H1 (cell line): ENCODE results near the gene H2AZ2. TPM values are rescaled to one million over a fixed set of nuclear protein-coding genes. Genes with fewer than 3 reads are reported as not detected.

Experiments
- CTCF ChIA-PET: fragments of 300-600 bp; sonication (Branson Sonifier 250); formaldehyde crosslinking; loops from one replicate; lab custom pipeline; 2021; ENCODE audit not compliant: partially characterized antibody; lab: Charles Lee
- POLR2A ChIA-PET: fragments of 300-600 bp; sonication (Branson Sonifier 250); formaldehyde crosslinking; loops from one replicate; lab custom pipeline; 2021; ENCODE audit warnings: inconsistent platforms; ENCODE audit not compliant: partially characterized antibody; lab: Charles Lee
- DNase-seq, 2 experiments: peaks; one replicate each; pipeline versions ENCODE4 v3.0.0 to v3.0.0-alpha.2; 2010 to 2022; ENCODE audit warnings: low spot score in 2 of 2, low read depth in 1 of 2, mixed read lengths in 1 of 2
- FAIRE-seq: peaks from 2 replicates; lab custom pipeline; 2011; peaks lifted over from hg19 to GRCh38; lab: Jason Lieb, UNC
- H2AFZ ChIP-seq: 2 replicates; pipeline ENCODE4 v1.8.1; 2012; ENCODE audit warnings: low read length, inconsistent platforms
- H2AK5ac ChIP-seq: 2 replicates; pipeline ENCODE4 v1.6.1; 2013; ENCODE audit warnings: low read depth, low read length
- H2BK120ac ChIP-seq: replicated peaks from 2 replicates; pipeline ENCODE3; 2013; ENCODE audit warnings: low read depth, low read length, inconsistent platforms
- H2BK12ac ChIP-seq: 2 replicates; pipeline ENCODE4 v1.6.1; 2013; ENCODE audit warnings: low read depth, low read length
- H2BK15ac ChIP-seq: 2 replicates; pipeline ENCODE4 v1.6.1; 2013; ENCODE audit warnings: low read length
- H2BK20ac ChIP-seq: 2 replicates; pipeline ENCODE4 v1.6.1; 2013; ENCODE audit warnings: low read length
- H2BK5ac ChIP-seq: 2 replicates; pipeline ENCODE4 v1.6.1; 2013; ENCODE audit warnings: low read depth, low read length
- H3K14ac ChIP-seq: 2 replicates; pipeline ENCODE4 v1.6.1; 2013; ENCODE audit warnings: inconsistent platforms; ENCODE audit not compliant: insufficient read length
- H3K18ac ChIP-seq: 2 replicates; pipeline ENCODE4 v1.6.1; 2013; ENCODE audit warnings: low read length; ENCODE audit errors: extremely low read depth
- H3K23ac ChIP-seq: 2 replicates; pipeline ENCODE4 v1.6.1; 2013; ENCODE audit warnings: inconsistent platforms; ENCODE audit not compliant: insufficient read length
- H3K23me2 ChIP-seq: 2 replicates; pipeline ENCODE4 v1.6.1; 2013; ENCODE audit warnings: low read depth, low read length
- H3K27ac ChIP-seq: 2 replicates; pipeline ENCODE4 v1.6.1; 2011; ENCODE audit warnings: low read depth, low read length, inconsistent platforms
- H3K27me3 ChIP-seq, 4 experiments: replicated peaks in 1 of 4; 1 replicate in 1 of 4; 2 replicates in 3 of 4; pipeline versions ENCODE4 v1.6.1 to v1.8.1; 2011 to 2013; ENCODE audit warnings: low read length in 3 of 4, mild to moderate bottlenecking in 3 of 4, inconsistent platforms in 2 of 4, mixed read lengths in 2 of 4, moderate library complexity in 1 of 4; ENCODE audit not compliant: control insufficient read depth in 3 of 4, insufficient read depth in 3 of 4; ENCODE audit errors: extremely low read depth in 1 of 4
- H3K36me3 ChIP-seq, 4 experiments: 2 replicates each; pipeline versions ENCODE4 v1.6.1 to v1.8.1; 2011 to 2013; ENCODE audit warnings: mild to moderate bottlenecking in 4 of 4, low read length in 3 of 4, moderate library complexity in 2 of 4, control low read depth in 1 of 4, inconsistent platforms in 1 of 4; ENCODE audit not compliant: insufficient read depth in 4 of 4, control insufficient read depth in 2 of 4
- H3K4ac ChIP-seq: replicated peaks from 2 replicates; pipeline ENCODE3; 2013; ENCODE audit warnings: low read length, low read depth, mixed read lengths, inconsistent platforms; ENCODE audit not compliant: insufficient read length
- H3K4me1 ChIP-seq, 4 experiments: replicated peaks in 1 of 4; 1 replicate in 1 of 4; 2 replicates in 3 of 4; pipeline versions ENCODE4 v1.6.1 to v1.8.1; 2011 to 2013; ENCODE audit warnings: low read length in 3 of 4, inconsistent platforms in 2 of 4, mixed read lengths in 1 of 4; ENCODE audit not compliant: insufficient read depth in 4 of 4, control insufficient read depth in 3 of 4
- H3K4me2 ChIP-seq, 2 experiments: 2 replicates each; pipeline versions ENCODE4 v1.6.1 to v1.8.1; 2011 to 2013; ENCODE audit warnings: low read depth in 2 of 2, low read length in 2 of 2, control low read depth in 1 of 2, inconsistent platforms in 1 of 2, mild to moderate bottlenecking in 1 of 2; ENCODE audit not compliant: insufficient read depth in 1 of 2
- H3K4me3 ChIP-seq, 4 experiments: fragments of 200-600, 300-600 bp in 1 of 4; sonication (generic), shearing (Covaris generic), sonication (Bioruptor Twin) in 1 of 4; 2 replicates each; pipeline versions ENCODE4 v1.5.1 to v1.8.1; 2011 to 2016; ENCODE audit warnings: low read length in 4 of 4, low read depth in 3 of 4, control low read depth in 2 of 4, inconsistent platforms in 2 of 4, mild to moderate bottlenecking in 2 of 4, mixed read lengths in 1 of 4, moderate library complexity in 1 of 4; ENCODE audit not compliant: insufficient read depth in 2 of 4; ENCODE audit errors: extremely low read depth in 1 of 4
- H3K56ac ChIP-seq: replicated peaks from 2 replicates; pipeline ENCODE3; 2013; ENCODE audit warnings: low read depth, mild to moderate bottlenecking, mixed read lengths, low read length, inconsistent platforms; ENCODE audit not compliant: insufficient read length
- H3K79me1 ChIP-seq: 2 replicates; pipeline ENCODE4 v1.6.1; 2013; ENCODE audit warnings: low read depth, low read length, control low read depth
- H3K79me2 ChIP-seq, 2 experiments: 2 replicates each; pipeline versions ENCODE4 v1.6.1 to v1.8.1; 2012 to 2013; ENCODE audit warnings: low read length in 2 of 2, mild to moderate bottlenecking in 2 of 2, inconsistent platforms in 1 of 2; ENCODE audit not compliant: insufficient read depth in 2 of 2, control insufficient read depth in 1 of 2
- H3K9ac ChIP-seq, 4 experiments: replicated peaks in 1 of 4; 1 replicate in 1 of 4; 2 replicates in 3 of 4; pipeline versions ENCODE4 v1.6.1 to v1.8.1; 2011 to 2013; ENCODE audit warnings: low read depth in 3 of 4, low read length in 3 of 4, control low read depth in 2 of 4, mild to moderate bottlenecking in 2 of 4, moderate library complexity in 2 of 4, inconsistent platforms in 1 of 4; ENCODE audit errors: extremely low read depth in 1 of 4
- H3K9me3 ChIP-seq, 2 experiments: 2 replicates each; pipeline versions ENCODE4 v1.6.1 to v1.8.1; 2012 to 2013; ENCODE audit warnings: mild to moderate bottlenecking in 2 of 2, moderate library complexity in 2 of 2, control low read depth in 1 of 2, inconsistent platforms in 1 of 2, low read depth in 1 of 2, low read length in 1 of 2, mixed read lengths in 1 of 2; ENCODE audit not compliant: insufficient read depth in 2 of 2
- H4K20me1 ChIP-seq, 2 experiments: replicated peaks in 1 of 2; 2 replicates each; pipeline versions ENCODE3 to v1.8.1; 2011 to 2013; ENCODE audit warnings: inconsistent platforms in 2 of 2, low read length in 2 of 2, mild to moderate bottlenecking in 1 of 2; ENCODE audit not compliant: insufficient read depth in 2 of 2, control insufficient read depth in 1 of 2
- H4K5ac ChIP-seq: 2 replicates; pipeline ENCODE4 v1.6.1; 2013; ENCODE audit warnings: low read length, low read depth, mixed read lengths, inconsistent platforms; ENCODE audit not compliant: insufficient read length
- H4K8ac ChIP-seq: 2 replicates; pipeline ENCODE4 v1.8.0; 2013; ENCODE audit warnings: mild to moderate bottlenecking, moderate library complexity, low read length, inconsistent platforms; ENCODE audit not compliant: insufficient read depth; ENCODE audit errors: extremely low read depth
- H4K91ac ChIP-seq: replicated peaks from 2 replicates; pipeline ENCODE3; 2013; ENCODE audit warnings: low read length, mixed read lengths, inconsistent platforms; ENCODE audit not compliant: insufficient read length
- MAFK ChIP-seq: IDR thresholded peaks from 2 replicates; pipeline ENCODE4 v1.6.1; 2012; ENCODE audit warnings: low read depth, mild to moderate bottlenecking, improper control_type of control experiment, low read length
- RAD21 ChIP-seq, 2 experiments: IDR thresholded peaks in 1 of 2; conservative IDR thresholded peaks in 1 of 2; 2 replicates each; pipeline ENCODE4 v1.6.1; 2011; ENCODE audit warnings: low read depth in 2 of 2, low read length in 2 of 2, improper control_type of control experiment in 1 of 2, inconsistent platforms in 1 of 2, mild to moderate bottlenecking in 1 of 2, moderate library complexity in 1 of 2
- SAP30 ChIP-seq: fragments of 300-600 bp; sonication (generic); IDR thresholded peaks from 2 replicates; pipeline ENCODE4 v1.7.1; 2012; ENCODE audit warnings: low read length, moderate library complexity, mild to moderate bottlenecking, inconsistent platforms; ENCODE audit not compliant: insufficient read depth, insufficient replicate concordance
- TBP ChIP-seq: IDR thresholded peaks from 2 replicates; pipeline ENCODE4 v1.6.1; 2011; ENCODE audit warnings: low read depth, low read length, improper control_type of control experiment
- WGBS, 2 experiments: shearing (Covaris generic) in 1 of 2; methylation state at CpG; one replicate each; pipeline versions ENCODE4 v1.1.6 to v1.1.7; 2013 to 2015; ENCODE audit warnings: low lambda C conversion rate in 2 of 2, mixed read lengths in 2 of 2, inconsistent platforms in 1 of 2, low coverage in 1 of 2, missing lambda C conversion rate in 1 of 2; ENCODE audit not compliant: insufficient replicate concordance in 2 of 2, insufficient coverage in 1 of 2, insufficient read length in 1 of 2; ENCODE audit errors: extremely low coverage in 1 of 2, missing lambda C conversion rate in 1 of 2; 5-methylcytosine and 5-hydroxymethylcytosine counted together
- polyA plus RNA-seq, 7 experiments: library from polyadenylated mRNA; depleted of rRNA in 3 of 7; stranded (reverse) in 5 of 7; unstranded in 2 of 7; fragments of >200 nt in 5 of 7; fragments of 200-250 nt in 2 of 7; gene quantifications; 1 replicate in 5 of 7; 2 replicates in 1 of 7; 4 replicates in 1 of 7; pipeline versions ENCODE4 v1.2.1 to v1.2.3, GENCODE V29; 2011 to 2013; ENCODE audit warnings: missing spikeins in 2 of 7, mixed read lengths in 2 of 7
- total RNA-seq: library from RNA; stranded (reverse); fragmentation: NEBNext Ultra II Directional; extraction: Animal tissue kit (Norgen Biotek cat#: 25700); gene quantifications from 2 replicates; pipeline ENCODE4 v1.2.1, GENCODE V29; 2021
- TF ChIP-seq, protein P1 (sequence below), 3 experiments: IDR thresholded peaks; 1 replicate in 2 of 3; 2 replicates in 1 of 3; pipeline versions ENCODE4 v1.5.1 to v1.6.1; 2011; ENCODE audit warnings: low read length in 3 of 3, mild to moderate bottlenecking in 3 of 3, inconsistent platforms in 2 of 3, low read depth in 1 of 3, moderate library complexity in 1 of 3; ENCODE audit not compliant: insufficient read depth in 1 of 3; ENCODE audit errors: control extremely low read depth in 1 of 3

H2AZ2 gene
- total and polyA plus RNA-seq, 2 of the 8 experiments (the other 6 are each of a cell fraction or from before 2014, with no cell fraction given): 168 to 187 TPM

DNA sequence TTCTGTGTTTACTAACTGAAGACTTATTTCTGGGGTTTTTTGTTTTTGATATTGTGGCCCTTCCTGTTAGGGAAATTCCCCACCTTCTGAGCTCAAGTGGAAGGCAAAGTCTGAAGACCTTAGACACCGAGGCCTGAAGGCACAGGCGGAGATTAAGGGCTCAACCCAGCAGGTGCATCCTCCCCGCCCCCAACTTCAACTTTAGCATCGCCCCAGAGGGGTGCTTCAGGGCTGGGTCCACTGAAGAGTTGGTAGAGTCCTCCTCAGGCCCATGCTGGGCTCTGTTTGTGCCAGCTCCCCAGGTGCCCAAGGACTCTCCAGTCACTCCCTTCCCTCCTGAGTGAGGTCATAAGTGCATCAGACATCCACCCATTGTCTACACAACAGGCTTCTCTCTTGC, 60.8 kb downstream of the H2AZ2 start:
- ChIA-PET CTCF (no interaction called here), POLR2A (interaction anchor here (1.4 to 3.8 kb wide), 5 partner anchors 11 to 191 kb away, joined by 3 to 24 read pairs (median 6); partner anchors contain the start of genes PPIA and ZMIZ2)
- no peak overlapping the region for H3K4ac ChIP-seq
- H2AK5ac ChIP-seq: no peak overlapping the region
- H3K27me3 ChIP-seq: no peaks in the 10 kb centered on the region
- H2BK120ac ChIP-seq: no peak overlapping the region
- H3K36me3 ChIP-seq: no peaks in the 10 kb centered on the region
- no peaks in the 10 kb centered on the region for H3K23me2 ChIP-seq
- H3K14ac ChIP-seq: no peak overlapping the region
- no peaks in the 10 kb centered on the region for H4K20me1 ChIP-seq
- no peak overlapping the region for H4K91ac ChIP-seq
- no peak overlapping the region for H2BK20ac ChIP-seq
- peaks cover 0 to 4% (median 0%) of the 10 kb centered on the region in 4 experiments; a peak in 3 of 7 replicates for H3K4me1 ChIP-seq
- H4K5ac ChIP-seq: no peak overlapping the region
- WGBS, 2 experiments: 89% methylated on average over 4 of the region's 4 CpGs; no CpG with 5 or more reads in 1 of the 2 experiments
- H2BK15ac ChIP-seq: no peak overlapping the region
- DNase-seq: no peak
- H3K9me3 ChIP-seq: peaks cover 3 to 4% of the 10 kb centered on the region in 2 experiments; a peak in 2 of 4 replicates
- no peak overlapping the region for H2BK5ac ChIP-seq
- H3K27ac ChIP-seq: no peak overlapping the region
- H3K79me1 ChIP-seq: no peaks in the 10 kb centered on the region
- no peak overlapping the region for H3K4me2 ChIP-seq
- H3K79me2 ChIP-seq: no peaks in the 10 kb centered on the region
- H3K18ac ChIP-seq: no peak overlapping the region
- no peak overlapping the region for H4K8ac ChIP-seq
- H3K56ac ChIP-seq: no peak overlapping the region
- H3K9ac ChIP-seq: no peak overlapping the region
- no peak overlapping the region for H3K23ac ChIP-seq
- no peak overlapping the region for H3K4me3 ChIP-seq
- H2BK12ac ChIP-seq: no peak overlapping the region
- no peak for FAIRE-seq
- no peak overlapping the region for H2AFZ ChIP-seq
- TF ChIP-seq MAFK (no peak), SAP30 (no peak), RAD21 (IDR thresholded peaks at IDR 0.05 in 1 of 2, conservative IDR thresholded peaks at IDR 0.05 in 1 of 2; ENCODE audit: low read depth in 2 of 2, low read length in 2 of 2) (no peak), TBP (no peak)
- TF ChIP-seq, protein P1, sequence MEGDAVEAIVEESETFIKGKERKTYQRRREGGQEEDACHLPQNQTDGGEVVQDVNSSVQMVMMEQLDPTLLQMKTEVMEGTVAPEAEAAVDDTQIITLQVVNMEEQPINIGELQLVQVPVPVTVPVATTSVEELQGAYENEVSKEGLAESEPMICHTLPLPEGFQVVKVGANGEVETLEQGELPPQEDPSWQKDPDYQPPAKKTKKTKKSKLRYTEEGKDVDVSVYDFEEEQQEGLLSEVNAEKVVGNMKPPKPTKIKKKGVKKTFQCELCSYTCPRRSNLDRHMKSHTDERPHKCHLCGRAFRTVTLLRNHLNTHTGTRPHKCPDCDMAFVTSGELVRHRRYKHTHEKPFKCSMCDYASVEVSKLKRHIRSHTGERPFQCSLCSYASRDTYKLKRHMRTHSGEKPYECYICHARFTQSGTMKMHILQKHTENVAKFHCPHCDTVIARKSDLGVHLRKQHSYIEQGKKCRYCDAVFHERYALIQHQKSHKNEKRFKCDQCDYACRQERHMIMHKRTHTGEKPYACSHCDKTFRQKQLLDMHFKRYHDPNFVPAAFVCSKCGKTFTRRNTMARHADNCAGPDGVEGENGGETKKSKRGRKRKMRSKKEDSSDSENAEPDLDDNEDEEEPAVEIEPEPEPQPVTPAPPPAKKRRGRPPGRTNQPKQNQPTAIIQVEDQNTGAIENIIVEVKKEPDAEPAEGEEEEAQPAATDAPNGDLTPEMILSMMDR (IDR thresholded peaks at IDR 0.05; ENCODE audit: control extremely low read depth in 1 of 3, insufficient read depth in 1 of 3, low read depth in 1 of 3, low read length in 3 of 3): no peak
